HG02571 (cell line): ENCODE data around the gene KNCN.

Source experiments
- ATAC-seq: cut with Tn5 transposase; IDR thresholded peaks from one replicate; pipeline ENCODE4 v1.9.1; 2021; ENCODE audit warnings: mild to moderate bottlenecking, moderate library complexity; ENCODE audit not compliant: unreplicated experiment

KNCN gene

DNA sequence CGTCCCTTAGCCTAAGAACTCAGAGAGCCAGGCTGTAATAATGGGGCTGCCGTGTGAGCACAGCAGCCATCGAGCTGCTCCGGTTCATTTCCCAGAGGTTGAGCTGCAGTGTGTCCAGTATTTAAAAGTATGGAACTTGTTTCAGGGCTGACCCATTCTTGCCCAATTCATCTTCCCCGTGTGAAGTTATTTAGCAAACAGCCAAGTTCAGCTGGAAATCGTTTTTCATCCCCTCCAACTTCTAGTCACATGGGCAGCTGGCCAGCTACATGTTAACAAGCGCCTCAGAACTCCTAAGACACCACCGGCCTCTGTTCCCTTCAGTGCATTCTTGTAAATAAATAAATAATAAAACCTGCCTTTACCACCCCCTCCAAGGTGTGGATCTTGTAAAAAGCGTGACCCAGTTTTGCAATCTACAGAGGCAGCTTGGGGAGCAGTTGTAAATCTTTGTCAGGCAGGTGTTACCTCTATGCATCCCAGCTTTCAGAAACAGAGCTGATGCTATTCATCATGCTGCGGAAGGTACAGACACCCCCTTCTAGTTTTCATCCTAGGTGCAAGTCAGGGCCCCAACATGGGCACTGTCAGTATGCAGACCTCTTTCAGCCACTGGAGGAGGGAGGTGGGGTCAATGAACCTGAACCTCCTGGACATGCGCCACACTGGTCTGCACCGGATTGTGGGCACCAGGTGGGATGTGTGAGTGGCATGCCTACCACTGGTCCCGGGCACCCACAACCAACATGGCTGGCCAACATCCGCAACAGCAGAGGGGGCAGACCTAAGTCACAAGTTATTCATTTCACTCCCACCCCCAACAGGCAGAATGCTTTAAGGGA is 18.7 kb upstream of the KNCN start:
- no peak for ATAC-seq

DNA sequence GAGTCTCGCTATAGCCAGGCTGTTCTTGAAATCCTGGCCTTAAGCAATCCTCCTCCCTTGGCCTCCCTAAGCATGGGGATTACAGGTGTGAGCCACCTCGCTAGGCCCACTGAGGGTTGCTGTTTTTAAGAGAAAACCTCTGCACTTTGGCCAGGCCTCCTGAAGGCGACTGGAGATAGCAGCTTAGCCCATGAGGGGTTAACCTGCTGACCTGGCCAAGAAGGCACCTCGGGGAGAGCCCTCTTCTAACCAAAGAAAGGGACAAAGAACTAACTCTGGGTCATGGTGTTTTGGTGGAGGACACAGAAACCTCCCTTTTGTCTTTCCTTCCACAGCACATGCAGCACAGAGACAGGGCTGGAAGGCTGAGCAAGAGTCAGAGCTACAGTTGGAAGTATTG is 17.7 kb upstream of the KNCN start:
- no peak for ATAC-seq

DNA sequence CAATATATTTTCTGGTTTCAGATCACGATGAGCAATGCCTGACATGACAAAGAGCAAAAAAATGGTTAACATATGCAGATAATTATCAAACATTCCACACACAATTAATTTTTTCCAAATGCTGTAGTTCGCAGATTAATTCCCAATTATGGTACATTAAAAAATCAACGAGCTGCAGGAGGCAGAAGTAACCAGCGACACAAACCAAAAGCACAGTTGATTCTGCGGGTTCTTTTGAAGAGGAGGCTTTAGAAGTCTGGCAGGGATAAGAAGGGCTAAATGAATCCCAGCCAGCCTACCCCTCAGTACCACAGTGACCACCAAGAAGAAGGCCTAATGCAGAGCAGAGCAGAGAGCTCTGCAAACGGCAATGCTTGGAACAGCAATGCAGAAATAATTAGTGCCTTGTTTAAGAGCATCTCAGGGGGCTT is 17.0 kb upstream of the KNCN start:
- no peak for ATAC-seq

DNA sequence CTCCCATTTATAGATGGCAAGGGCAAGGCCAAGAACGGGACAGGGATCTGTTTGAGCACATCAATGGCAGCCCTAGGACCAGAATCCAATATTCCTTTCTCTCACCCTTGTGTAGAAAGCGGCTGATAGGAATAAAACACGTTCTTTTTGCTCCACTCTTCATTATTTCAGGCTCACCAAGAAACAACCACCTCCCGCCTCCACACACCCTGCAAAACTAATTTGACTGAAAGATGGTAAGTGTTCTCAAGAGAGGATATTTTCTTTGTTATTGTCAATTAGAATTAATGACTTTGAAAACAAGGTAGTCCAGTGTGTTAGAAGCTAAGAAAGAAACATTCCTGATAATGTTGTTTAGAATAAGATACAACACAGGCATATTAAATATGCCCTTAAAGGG is 11.9 kb upstream of the KNCN start:
- ATAC-seq: no peak

DNA sequence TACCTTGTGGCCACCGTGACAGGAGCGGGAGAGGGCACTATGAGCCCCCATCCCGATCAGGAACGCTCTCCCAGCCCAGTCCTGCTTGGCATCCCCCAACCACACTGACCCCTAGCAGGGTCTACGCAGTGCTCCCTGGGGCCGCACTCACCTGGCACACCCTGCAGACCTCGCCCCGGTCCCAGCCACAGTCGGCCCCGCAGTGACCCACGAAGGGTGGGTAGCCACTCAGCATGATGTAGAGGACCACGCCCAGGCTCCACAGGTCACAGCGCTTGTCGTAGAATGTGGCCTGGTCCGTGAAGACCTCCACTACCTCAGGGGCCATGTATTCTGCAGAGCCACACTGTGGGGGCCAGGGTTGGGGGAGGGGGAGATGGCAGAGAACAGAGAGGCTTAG is 11.1 kb upstream of the KNCN start:
- no peak for ATAC-seq

DNA sequence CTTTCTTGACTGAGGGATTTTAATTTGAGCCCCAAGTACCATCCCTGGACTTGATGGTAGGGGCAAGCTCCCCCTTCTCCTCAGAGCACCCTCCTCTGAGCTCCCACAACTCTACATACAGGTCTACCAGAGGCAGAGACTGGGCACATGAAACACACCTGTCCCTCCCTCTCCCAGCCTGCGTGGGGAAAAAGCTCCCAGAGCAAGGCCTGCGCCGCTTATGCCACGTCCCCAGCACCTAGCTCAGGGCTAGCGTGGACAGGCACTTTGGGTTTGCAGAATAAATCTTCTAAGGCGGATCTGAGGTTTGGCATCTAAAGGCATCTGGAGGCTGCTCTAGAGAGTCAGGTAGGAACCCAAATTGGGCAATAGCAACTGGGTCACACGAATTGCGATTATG is 7.5 kb upstream of the KNCN start:
- no peak for ATAC-seq

DNA sequence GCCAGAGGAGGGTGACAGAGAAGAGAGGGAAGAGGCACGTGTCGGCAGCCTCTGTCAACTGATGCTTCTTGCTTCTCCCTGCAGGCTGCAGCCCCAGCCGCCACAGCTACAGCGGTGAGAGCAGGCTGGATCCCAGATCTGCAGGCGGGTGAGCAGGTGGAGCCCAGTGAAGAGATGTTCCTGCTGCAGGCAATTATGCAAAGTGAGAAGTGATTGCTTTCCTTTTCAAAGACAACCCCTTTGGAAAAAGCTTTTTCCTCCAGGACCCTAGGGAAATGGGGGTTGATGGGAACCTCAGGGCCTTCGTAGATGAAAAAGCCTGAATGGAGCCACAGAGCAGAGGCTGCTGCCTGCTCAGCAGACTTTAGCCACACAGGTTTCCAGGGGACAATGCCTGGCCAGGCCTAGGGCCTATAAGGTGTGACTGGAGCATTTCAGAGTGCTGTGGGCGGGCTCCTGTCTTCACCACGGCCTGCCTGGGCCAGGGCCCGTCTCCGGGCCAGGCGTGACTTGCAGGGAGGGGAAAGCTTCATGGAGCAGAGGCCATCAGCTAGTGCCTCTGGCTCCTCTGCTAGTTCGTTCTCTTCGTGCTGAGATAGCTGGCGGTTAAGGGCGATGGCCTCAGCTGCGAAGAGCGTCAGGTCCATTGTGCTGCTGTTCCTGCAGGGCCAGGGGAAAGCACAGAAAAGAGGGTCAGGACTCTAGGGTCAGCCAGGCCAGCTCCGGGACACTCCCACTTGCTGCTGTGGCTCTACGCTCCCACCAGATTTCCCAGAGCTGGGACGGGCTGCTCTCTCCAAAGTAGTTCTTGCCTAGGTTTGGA is 6.9 kb upstream of the KNCN start:
- ATAC-seq: no peak

DNA sequence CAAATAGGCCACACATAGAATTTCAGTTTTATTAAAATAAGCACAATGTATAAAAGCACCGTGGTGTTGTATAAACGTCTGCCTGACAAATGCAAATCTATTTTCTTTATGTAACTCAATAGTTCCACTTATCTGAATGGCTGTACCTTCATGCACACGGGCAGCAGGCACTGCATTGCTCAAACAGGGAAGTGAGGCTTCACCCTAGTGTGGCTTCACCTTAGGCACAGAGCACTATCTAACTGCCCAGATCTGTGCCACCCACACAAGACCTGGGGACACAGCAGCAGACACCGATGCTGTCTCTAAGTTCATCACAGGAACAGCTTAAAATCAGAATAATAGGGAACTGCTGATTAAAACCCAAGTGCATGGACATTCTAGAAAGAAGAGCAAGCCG is 6.0 kb upstream of the KNCN start:
- ATAC-seq: no peak

DNA sequence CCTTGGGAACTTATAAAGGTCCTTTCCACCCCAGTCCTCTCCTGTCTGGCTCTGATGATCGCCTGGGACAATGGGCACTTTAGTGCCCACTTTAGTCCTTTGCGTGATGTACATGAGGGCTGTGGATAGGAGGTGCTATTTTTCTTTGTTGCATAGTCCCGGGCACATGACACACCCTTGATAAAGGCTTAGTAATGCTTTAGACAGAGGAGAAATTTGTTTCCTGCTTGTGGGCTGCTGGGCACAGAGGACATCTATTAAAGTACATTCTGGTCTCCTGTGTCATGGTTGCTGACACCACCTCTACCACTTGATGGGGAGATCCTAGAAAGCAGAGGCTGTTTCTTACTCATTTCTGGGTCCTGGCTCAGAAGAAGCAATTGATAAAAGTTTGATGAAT is 5.4 kb upstream of the KNCN start:
- ATAC-seq: no peak

DNA sequence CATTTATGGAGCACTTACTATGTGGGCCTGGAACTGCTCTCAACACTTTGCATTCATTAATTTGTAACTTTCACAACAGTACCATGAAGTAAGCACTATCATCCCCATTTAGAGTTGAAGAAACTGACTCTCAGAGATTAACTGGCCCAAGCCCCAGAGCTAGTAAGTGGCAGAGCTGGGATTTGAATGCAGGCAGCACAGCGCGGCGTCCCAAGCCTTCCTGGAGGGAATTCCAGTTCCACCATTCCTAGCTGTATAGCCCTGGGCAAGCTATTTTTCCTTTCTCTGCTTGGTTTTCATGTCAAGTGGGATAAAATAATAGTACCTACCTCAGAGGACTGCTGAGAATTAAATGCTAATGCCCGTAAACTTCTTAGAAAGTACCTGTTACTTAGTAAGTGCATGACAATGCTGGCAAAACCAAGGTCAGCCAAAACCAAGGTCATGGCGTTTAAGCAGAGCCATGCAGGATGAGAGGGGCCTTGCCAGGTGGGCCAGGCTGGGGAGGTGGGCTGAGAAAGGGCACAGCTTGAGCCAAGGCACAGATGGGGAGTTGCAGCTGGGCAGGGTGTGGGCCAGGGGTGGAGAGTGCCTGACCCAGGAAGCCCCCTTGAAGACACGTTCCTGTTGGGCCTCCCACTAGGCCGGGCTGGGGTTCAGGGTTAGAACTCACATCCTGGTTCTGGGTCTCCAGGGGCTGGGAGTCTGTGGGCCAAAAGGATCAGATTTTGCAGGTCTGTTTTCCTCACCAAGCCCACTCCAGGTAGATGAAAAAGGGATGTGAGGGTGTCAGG is 4.6 kb upstream of the KNCN start:
- no peak for ATAC-seq

DNA sequence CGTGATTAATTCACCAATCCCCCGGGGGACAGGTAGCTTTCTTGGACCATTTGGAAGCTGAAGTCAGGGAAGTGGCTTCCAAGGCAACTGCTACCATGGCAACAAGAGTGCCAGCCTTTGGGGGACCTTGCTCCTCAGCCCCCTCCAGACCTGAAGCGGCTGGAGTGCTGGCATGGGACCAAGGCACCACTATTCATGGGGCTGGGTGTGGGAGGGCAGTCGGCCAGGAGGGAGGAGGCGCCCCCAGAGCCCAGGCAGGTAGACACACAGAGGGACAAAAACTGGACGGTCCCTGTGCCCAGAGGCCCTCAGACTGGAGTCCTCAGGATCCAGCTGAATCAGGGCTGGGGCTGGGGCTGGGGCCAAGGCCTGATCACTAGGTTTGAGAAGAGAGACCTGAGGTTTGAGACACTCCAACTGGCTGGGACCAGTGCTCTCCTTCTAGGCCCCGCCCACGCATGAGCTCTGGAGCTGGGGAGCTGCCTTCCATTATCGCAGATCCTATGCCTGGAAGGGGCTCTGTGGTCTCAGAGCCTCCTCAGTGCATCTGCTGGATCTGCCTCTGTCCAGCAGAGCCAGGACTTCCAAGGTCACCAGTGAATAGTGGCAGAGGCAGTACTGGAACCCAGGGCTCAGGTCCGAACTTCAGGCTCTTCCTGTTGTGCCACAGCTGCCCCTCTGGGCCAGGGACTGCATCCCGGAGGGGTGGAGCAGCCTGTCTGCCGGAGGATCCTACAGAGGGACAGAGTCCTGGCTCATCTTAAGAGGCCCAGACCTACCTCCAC is 3.3 kb upstream of the KNCN start:
- no peak for ATAC-seq

DNA sequence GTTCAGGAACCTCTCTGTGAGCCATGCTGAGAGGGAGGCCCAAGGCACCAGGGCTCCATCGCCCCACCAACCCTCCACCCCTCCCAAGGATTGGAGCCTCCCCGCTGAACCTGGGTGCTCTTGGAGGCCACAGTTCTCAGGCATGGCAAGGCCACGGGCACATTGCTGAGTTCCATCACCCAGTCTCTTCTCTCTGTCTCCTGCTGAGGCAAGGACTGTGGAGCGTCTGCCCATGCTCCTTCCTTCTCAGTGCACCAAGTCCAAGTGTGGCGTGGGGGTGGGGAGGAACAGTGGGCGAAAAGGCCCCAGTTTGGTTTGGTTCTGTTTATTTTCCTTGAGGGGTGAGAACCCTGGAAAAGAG is 2.8 kb upstream of the KNCN start:
- no peak for ATAC-seq

DNA sequence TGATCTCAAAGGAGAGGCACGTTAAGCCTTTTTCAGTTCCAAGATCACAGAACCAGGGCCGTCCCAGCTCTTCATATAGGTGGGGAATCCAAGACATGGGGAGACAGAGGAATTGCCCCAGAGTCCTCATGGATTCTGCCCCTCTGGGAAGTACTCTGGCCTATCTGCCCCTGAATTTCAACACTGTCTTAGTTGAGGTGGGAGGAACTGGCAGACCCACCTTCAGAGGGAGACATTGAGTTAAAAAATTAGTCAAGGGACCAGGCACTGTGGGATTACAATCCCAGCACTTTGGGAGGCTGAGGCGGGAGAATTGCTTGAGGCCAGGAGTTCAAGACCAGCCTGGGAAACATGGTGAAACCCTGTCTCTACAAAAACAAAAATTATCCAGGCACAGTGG is 2.1 kb upstream of the KNCN start:
- no peak for ATAC-seq

DNA sequence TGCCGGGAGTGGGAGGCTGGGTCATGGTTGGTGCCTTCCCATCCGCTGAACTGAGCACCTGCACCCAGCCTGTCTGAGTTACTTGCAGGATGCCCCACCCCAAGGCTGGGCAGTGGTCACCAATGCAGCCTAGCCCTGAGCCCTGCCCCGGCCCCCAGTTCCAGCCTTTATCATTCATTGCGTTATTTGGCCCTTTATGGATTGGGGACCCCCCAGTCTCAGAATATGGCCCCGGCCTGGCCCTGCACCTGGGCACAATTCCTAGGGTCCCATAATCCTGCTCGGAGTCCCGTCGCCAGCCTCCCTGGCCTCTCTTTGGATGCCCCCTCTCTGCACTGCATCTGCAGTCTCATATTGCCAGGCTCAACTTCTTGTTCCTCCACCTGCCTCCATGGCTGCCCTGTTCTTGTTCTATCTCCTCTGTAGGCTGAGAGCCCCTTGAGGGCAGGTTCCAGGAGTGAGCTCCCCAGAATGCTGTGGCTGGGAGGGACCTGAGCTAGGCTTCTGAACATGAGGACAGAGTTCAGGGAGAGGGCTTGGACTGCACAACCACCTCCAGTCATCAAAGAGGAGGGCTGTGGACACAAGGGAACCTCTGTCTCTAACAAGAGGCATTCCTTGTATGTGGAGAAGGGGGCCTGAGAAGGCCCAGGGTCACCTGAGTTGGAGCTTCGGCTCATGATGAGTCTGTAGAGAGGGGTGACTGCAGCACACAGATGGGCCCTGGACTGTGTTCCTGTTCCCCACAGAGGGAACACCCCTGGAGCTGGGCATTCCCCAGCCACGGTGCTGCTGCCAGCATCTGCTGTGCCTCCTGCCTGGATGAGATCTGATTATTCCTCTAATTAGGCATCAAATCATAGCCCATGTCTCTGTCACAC is 1.1 kb upstream of the KNCN start:
- no peak for ATAC-seq

DNA sequence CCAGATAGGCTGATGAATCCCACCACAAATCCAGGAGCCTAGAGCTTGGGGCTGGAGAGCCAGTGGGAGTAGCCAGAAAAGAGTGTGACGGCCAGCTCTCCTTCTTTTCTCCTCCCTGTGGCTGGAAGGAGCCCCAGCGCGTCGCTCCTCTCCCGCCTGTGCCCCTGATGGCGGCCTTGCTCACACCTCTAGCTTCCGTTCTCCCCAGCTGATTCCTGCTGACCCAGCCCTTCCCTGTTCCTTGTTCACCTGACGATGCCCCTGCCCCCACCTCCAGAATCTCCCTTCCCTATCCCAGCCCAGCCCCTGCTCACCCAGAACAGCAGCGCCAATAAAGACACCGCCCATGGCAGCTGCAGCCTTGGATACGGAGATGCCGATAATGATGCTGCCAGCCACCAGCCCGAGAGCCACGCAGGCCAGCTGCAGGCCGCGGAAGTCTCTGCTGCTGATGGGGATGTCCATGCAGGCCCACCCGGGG is 656 bp downstream of the KNCN start:
- no peak for ATAC-seq

DNA sequence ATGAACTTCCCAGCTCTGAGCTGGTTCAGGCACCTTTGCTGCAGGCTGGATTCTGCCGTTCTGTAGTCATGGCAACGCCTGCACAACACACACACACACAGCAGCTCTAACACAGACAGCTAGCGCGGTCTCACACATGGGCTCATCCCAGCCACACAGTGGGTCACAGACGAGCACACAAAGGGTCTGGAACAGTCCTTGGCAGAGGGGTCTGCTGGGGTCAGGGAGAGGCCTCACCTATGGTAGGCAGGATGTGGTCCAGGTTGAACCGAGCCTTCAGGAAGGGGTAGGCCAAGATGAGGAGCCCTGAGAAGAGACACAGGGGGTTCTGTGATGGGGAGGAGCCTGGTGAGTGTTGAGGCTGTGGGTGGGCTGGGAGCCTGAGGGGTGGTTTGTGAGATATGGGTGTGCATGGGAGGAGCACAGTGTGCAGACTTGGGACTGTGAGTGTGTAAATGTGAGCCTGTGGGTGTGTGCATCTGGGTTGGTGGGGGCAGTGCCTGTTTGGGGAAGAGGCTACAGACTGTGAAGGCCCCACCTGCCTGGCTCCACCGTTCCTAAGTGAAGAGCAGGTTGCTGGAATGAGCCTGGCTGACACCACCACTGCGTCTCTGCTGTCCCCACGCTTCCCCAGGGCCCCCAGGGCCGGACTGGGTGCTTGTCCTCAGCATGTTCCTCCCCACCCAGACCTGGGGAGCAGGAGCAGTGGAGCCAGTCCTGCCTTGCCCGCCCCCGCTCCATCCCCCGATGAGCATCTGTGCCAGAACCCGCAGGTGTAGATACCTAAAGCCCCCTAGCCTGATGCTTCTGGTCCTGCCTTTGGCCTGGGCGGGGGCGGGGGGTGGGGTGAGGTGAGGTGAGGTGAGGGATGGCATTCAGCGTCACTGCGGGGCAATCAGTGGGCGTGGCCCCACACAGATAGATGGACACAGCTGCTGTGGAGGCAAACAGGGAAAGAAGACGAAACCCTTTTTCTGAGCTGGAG is 1.5 kb downstream of the KNCN start:
- ATAC-seq: no peak

DNA sequence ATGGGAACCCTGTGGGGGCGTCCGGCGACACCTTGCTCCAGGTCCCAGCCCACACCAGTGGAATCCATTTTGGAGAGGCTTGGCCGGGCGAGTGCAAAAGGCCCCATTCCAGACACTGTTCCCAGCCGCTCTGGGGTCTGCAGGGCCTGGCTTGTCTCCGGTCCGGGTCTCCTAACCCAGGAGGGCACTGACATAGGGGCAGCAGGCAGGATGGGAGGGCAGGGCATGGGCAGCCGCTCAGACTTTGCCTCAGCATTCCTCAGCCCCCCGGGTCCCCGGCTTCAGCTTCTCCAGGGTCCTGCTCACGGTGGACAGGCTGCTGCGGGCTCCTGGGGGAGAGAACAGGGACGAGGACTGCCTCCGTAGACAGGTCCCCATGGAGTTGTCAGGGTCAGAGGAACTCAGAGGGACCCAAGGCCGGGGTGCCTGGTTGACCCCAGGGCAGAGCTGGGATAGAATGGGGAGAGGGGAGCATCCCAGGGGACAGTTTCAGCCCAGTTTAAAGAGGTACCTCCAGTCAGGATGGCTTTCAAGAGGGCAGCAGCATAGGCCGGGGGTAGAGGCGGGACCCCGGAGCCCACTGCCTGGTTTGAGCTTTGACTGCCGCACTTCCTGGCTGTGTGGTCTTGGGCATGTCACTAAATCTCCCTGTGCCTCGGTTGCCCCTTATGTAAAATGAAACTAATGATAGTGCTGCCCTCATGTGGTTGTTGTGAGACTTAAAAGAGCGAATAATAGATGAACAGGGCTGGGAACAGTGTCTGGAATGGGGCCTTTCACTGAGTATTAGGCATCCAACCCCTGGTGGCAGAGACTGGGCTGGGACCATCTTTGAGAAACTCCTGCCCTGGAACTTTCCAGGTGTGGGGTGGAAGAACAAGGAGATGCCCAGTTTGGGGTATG is 3.7 kb downstream of the KNCN start:
- no peak for ATAC-seq
